Measurements from ENCODE around the gene SLC1A1. TPM values are rescaled to one million over a fixed set of nuclear protein-coding genes. Genes with fewer than 3 reads are reported as not detected.

The SLC1A1 gene
- total RNA-seq, 8 experiments from 2014 or later, result 0.10 to 13.7 (median 8.2) TPM

DNA sequence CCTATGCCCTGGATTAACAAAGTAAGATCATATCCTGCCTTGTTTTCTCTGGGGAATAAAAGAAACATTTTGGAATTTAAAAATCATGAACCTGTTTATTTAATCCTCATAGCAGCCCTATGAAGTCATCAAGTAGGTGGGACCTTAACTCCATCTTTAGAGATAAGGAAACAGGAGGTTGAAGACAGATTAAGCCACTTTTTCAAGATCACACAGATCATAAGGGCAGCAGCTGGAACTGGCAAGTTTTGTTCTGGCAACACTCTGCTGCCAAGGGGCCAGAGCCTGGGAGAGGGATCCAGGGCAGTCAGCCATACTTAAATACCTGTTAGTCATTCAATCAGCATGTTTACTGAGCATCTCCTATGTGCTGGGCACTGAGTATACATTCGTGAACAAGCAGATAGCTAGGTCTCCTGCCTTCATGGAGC, 63.7 kb downstream of the SLC1A1 start:
- no peak overlapping the region for H3K4me3 ChIP-seq
- no peak for ATAC-seq (replicated peaks in 6 of 8)
- WGBS, 10 experiments, result 20 to 100% (median 100%) methylated on average over 1 of the region's 1 CpG; no CpG with 5 or more reads in 5 of the 10 experiments
- in situ Hi-C loops (cut with MboI; ENCODE audit: low pct_unique_long_range_greater_than_20kb in 2 of 9, low sequenced_read_pairs in 9 of 9, unreplicated experiment in 9 of 9), result no loop called here
- H3K27ac ChIP-seq, result no peak overlapping the region
- H3K4me1 ChIP-seq (replicated peaks in 1 of 2), result no peaks in the 10 kb centered on the region

DNA sequence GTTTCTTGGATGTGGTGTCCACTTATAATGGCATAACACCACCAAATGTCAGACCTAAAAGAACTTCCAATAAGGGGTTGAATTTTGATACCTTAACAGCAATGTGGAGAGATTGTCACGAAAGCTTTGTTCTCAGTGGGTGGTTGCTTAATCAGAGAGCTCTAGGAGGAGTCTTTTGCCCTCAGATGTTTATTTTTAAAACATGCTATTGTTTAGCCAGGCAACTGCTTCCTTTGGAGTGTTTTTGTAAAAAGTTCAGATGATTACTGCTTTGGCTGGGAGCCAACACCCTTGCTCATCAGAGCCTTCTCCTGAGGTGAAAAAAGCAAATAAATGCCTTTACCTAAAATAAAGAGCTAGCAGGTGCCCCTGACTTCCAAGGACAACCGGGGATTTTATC, 65.0 kb downstream of the SLC1A1 start:
- in situ Hi-C loops (cut with MboI; ENCODE audit: low pct_unique_long_range_greater_than_20kb in 2 of 9, low sequenced_read_pairs in 9 of 9, unreplicated experiment in 9 of 9), result no loop called here
- Histone ChIP-seq H3K27ac (no peak overlapping the region), H3K4me1 (replicated peaks in 1 of 2) (no peaks in the 10 kb centered on the region), H3K4me3 (no peak overlapping the region)
- ATAC-seq (replicated peaks in 6 of 8), result no peak
- 20 to 100% (median 60%) methylated on average over 1 to 2 of the region's 2 CpGs; no CpG with 5 or more reads in 2 of the 10 experiments for WGBS, 10 experiments

DNA sequence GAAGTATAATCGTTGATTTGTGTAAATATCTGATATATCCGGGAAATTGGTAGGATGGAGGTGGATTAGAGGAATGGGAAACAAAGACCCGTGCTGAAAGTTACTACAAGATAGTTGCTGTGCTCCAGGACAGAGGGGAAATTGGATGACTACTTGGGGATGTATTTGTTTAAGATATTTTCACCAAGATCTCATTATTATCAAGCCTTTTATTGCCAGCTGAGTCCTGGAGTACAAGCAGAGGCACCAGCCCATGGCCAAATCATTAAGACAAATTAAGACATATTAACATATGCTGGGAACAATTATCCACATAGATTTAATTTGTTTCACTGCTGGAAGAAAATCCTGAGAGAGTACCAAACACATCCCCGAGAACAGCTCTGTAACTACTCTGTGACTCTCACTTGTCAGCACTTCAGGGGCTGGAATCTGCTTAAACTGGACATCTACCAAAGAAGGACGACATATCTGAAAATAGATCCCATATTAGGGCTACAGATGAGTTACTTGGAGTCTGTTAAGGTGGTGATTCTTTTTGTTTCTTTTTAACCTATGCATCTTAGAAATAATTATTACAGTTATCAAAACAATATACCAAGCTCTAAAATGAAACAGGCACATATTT, 68.2 kb downstream of the SLC1A1 start:
- Histone ChIP-seq H3K4me1 (replicated peaks in 1 of 2) (no peaks in the 10 kb centered on the region), H3K4me3 (no peak overlapping the region), H3K27ac (no peak overlapping the region)
- WGBS, 10 experiments, result 20 to 100% (median 71%) methylated on average over 2 to 5 of the region's 5 CpGs; no CpG with 5 or more reads in 2 of the 10 experiments
- no peak for ATAC-seq (replicated peaks in 6 of 8)
- in situ Hi-C loops (cut with MboI; ENCODE audit: low pct_unique_long_range_greater_than_20kb in 2 of 9, low sequenced_read_pairs in 9 of 9, unreplicated experiment in 9 of 9), result no loop called here

DNA sequence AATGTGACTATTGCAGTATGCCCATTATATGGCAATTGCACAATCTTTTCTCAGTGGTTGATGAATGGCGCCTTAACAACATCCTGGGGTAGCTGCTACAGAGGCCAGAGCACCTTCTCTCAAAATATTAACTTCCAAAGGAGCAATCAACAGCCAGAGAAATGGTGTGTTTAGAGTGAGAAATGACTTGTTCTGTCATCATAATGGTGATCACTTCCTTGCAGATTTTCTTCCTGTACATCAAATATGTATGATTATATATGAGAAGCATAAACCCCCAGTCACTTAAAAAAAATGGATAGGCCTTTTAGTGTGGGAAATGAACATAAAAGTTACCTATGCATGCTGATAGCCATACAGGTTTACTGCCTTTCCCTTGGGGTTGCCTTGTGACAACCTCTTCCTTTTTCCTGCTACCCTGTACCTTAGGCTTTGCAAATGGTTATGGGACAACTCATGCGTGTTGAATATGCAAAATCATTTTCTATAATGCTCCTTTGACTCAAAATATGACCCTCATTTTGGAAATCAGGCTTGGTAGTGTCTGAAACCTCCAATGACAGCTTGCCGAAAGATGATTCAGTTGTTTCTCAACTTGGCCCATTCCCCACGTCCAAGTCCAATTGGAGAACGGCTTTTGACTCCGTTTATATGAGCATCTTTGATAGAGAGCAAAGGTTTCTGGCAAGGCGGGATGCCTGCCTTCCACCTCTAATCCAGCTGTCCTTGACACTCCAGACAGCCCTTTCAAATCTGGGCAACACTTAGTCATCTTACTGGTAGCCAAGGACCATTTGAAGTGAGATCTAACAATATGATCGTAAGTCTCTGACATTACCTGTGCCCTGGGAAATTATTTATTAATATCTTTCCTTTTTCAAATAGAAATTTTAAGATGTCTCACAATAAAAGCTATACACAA, 69.3 kb downstream of the SLC1A1 start:
- WGBS, 10 experiments, result 14 to 100% (median 80%) methylated on average over 1 to 8 of the region's 8 CpGs
- Histone ChIP-seq H3K4me3 (no peak overlapping the region), H3K4me1 (replicated peaks in 1 of 2) (no peaks in the 10 kb centered on the region), H3K27ac (no peak overlapping the region)
- in situ Hi-C loops (cut with MboI; ENCODE audit: low pct_unique_long_range_greater_than_20kb in 2 of 9, low sequenced_read_pairs in 9 of 9, unreplicated experiment in 9 of 9), result no loop called here
- no peak for ATAC-seq (replicated peaks in 6 of 8)

DNA sequence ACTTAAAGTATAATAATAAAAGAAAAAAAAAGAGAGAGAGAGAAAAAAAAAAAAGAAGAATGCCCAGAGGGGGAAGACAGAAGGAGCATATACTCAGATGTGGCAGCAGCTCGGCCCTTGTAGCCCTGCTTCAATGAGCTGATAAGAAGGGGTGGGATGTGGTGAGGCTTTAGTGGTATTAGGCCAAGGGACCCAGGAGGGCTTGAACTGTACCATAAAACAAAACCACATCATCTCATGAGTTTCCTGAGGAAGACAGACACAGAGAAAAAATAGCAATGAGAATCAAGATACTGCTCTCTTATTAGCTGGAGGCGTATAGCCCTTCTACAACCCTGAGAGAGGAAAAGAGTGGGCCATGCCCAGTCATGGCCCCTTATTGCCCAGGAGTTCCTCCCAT, 72.8 kb downstream of the SLC1A1 start:
- 100% methylated on average over 1 to 2 of the region's 2 CpGs; no CpG with 5 or more reads in 7 of the 10 experiments for WGBS, 10 experiments
- Histone ChIP-seq H3K27ac (no peak overlapping the region), H3K4me3 (no peak overlapping the region), H3K4me1 (replicated peaks in 1 of 2) (no peaks in the 10 kb centered on the region)
- in situ Hi-C loops (cut with MboI; ENCODE audit: low pct_unique_long_range_greater_than_20kb in 2 of 9, low sequenced_read_pairs in 9 of 9, unreplicated experiment in 9 of 9), result no loop called here
- ATAC-seq (replicated peaks in 6 of 8), result no peak

DNA sequence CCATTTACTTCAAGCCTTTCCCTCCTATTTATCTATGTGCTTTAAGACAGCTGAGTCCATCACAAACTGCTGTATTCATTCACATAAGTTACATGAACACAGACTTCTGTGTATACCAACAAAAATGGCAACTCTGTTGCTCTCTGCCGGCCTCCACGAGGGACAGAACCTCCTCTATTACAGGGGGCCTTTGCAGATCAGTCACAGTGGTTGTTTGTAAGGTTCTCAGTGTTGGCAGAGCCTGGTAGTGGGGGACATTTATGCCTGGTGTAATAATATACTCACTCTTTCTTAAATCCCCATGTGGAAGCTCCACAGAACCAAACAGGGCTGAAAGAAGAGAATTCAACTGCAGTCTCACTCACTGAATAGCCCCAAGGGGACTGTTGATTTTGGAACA, 76.5 kb downstream of the SLC1A1 start:
- ATAC-seq (replicated peaks in 6 of 8), result no peak
- H3K4me3 ChIP-seq, result no peak overlapping the region
- no peaks in the 10 kb centered on the region for H3K4me1 ChIP-seq (replicated peaks in 1 of 2)
- in situ Hi-C loops (cut with MboI; ENCODE audit: low pct_unique_long_range_greater_than_20kb in 2 of 9, low sequenced_read_pairs in 9 of 9, unreplicated experiment in 9 of 9), result no loop called here
- H3K27ac ChIP-seq, result no peak overlapping the region
- 0 to 93% (median 90%) methylated on average over 2 of the region's 2 CpGs; no CpG with 5 or more reads in 3 of the 10 experiments for WGBS, 10 experiments

DNA sequence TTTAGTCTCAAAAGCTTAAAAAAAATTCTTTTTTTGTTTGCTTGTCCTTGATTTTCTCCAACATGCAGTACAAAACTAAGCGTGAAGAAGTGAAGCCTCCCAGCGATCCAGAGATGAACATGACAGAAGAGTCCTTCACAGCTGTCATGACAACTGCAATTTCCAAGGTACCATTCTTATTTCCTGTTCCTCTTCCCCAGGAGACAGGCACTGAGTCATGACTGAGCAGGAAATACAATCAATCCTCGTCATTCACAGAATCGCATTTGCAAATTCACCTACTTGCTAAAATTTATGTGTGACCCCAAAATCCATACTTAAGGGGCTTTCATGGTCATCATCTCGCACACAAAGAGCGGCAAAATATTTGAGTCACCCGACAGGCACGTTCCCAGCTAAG, 77.3 kb downstream of the SLC1A1 start:
- WGBS, 10 experiments, result 78 to 100% (median 91%) methylated on average over 1 to 8 of the region's 8 CpGs; no CpG with 5 or more reads in 1 of the 10 experiments
- Histone ChIP-seq H3K4me1 (replicated peaks in 1 of 2) (no peaks in the 10 kb centered on the region), H3K4me3 (no peak overlapping the region), H3K27ac (no peak overlapping the region)
- ATAC-seq (replicated peaks in 6 of 8), result no peak
- in situ Hi-C loops (cut with MboI; ENCODE audit: low pct_unique_long_range_greater_than_20kb in 2 of 9, low sequenced_read_pairs in 9 of 9, unreplicated experiment in 9 of 9), result no loop called here

DNA sequence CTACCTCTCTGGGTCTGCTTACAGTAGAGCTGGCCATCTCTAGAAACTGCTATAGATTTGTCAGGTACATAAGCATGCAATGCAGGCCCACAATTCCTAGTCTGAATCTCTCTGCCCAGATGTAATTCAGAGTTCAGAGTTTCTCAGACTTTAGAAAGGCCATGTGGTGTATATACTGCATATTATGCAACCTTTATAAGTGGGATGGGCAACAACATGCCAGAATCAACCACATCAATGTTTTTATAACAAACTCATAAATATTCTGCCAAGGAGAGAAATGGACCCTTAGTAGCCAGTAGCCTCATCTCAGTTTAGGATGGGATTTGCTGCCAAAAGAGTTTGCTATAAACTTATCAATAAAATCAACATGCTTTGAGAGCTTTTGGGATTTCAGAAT, 78.8 kb downstream of the SLC1A1 start:
- H3K4me1 ChIP-seq (replicated peaks in 1 of 2), result peaks cover 0 to 4% of the 10 kb centered on the region in 2 donors
- H3K27ac ChIP-seq, result no peak overlapping the region
- H3K4me3 ChIP-seq, result no peak overlapping the region
- peak in 3 of 8 experiments; percentile 27 to 87 (median 83) for ATAC-seq (replicated peaks in 6 of 8)
- in situ Hi-C loops (cut with MboI; ENCODE audit: low pct_unique_long_range_greater_than_20kb in 2 of 9, low sequenced_read_pairs in 9 of 9, unreplicated experiment in 9 of 9), result no loop called here

DNA sequence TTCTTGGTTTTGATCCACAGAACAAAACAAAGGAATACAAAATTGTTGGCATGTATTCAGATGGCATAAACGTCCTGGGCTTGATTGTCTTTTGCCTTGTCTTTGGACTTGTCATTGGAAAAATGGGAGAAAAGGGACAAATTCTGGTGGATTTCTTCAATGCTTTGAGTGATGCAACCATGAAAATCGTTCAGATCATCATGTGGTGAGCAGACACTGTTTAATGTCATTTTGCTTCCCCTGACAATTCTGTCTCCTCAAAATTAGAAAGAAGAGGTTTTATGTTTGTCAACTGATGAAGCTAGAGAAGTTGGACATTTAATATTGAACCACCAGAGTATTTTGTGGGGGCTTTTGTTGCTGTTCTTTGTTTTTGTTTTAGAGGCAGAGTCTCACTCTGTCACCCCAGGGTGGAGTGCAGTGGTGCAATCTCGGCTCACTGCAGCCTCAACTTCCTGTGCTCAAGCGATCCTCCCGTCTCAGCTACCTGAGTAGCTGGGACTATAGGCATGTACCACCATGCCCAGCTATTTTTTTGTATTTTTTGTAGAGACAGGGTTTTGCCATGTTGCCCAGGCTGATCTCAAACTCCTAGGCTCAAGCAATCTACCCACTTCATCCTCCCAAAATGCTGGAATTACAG, 82.0 kb downstream of the SLC1A1 start:
- Histone ChIP-seq H3K4me3 (no peak overlapping the region), H3K4me1 (replicated peaks in 1 of 2) (peaks cover 0 to 4% of the 10 kb centered on the region in 2 donors), H3K27ac (no peak overlapping the region)
- 0 to 93% (median 69%) methylated on average over 1 to 4 of the region's 5 CpGs for WGBS, 10 experiments
- in situ Hi-C loops (cut with MboI; ENCODE audit: low pct_unique_long_range_greater_than_20kb in 2 of 9, low sequenced_read_pairs in 9 of 9, unreplicated experiment in 9 of 9), result no loop called here
- ATAC-seq (replicated peaks in 6 of 8), result no peak

DNA sequence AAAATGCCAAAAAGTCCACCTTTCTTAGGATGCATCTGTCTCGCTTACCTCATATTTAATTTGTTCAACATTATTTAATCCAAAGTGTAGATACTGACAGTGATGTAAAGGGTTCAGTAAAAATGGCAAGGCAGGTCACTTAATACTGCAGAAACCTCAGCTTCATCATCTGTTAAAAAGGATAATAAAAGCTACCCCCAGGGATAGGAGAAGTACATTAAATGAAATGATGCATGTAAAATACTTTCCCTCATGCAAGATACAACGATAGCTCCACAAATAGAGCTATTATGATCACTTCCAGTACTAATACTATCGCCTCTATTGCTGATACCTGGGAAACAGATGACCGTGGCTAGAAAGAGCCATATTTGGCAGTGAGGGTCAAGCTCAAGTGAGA, 82.9 kb downstream of the SLC1A1 start:
- H3K4me1 ChIP-seq (replicated peaks in 1 of 2), result peaks cover 0 to 4% of the 10 kb centered on the region in 2 donors
- no peak overlapping the region for H3K27ac ChIP-seq
- ATAC-seq (replicated peaks in 6 of 8), result no peak
- 0 to 93% (median 76%) methylated on average over 1 to 4 of the region's 4 CpGs; no CpG with 5 or more reads in 3 of the 10 experiments for WGBS, 10 experiments
- in situ Hi-C loops (cut with MboI; ENCODE audit: low pct_unique_long_range_greater_than_20kb in 2 of 9, low sequenced_read_pairs in 9 of 9, unreplicated experiment in 9 of 9), result no loop called here
- H3K4me3 ChIP-seq, result no peak overlapping the region

DNA sequence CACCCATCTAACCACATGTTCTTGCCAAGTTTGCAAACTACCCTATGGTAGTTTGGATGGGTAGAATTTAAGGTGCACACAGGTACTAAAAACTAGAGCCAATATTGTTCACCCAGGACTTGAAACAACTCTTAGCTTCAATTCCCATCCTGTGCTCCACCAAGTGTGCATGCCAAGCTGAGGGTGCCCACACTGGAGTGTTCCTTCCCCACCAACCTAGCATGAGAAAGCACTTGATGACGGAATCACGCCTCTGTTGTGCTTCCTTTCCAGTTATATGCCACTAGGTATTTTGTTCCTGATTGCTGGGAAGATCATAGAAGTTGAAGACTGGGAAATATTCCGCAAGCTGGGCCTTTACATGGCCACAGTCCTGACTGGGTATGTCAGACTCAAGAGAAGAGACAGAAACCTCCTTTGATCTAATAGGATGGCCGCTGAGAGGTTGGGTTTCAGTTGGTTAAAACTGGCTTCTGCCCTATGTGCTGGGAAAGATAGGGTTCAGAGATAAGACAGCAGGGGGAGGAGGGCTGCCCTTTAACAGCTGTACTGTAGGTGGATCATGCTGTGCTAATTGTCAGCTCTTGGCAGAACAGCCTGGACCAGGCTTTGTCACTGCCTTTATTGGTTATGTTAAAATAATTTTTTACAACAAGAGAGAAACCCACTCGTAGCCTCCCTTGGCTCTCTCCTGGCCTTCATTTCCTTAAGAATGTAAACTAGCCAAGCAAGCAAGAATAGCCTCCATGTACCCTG, 83.5 kb downstream of the SLC1A1 start:
- H3K27ac ChIP-seq, result no peak overlapping the region

DNA sequence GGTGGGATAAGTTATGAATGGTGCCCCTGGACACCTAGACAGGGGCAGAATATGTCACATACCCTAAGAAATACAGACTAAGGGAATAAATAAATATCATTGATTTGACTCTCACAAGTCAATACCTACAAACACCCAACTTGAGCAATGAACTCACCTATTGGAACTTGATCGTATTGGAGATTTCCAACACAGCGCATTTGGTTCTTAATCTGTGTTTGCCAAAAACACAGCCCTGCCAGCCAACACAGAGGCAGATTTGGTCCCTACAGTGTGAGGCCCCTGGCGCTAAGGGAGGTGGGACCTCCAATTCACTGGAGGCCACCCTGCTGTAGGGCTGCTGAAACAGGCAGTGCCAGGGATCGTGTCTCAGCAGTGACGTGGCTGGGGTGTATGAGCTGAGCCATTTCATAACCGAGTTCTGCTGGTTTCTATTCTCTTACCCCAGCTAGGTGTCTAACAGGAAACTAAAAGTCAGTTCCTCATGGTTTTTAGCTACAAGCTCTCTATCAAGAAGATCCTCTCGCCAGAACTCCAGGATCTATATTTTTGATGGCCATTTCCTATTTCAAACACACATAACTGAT, 84.5 kb downstream of the SLC1A1 start:
- 17 to 100% (median 83%) methylated on average over 1 to 5 of the region's 7 CpGs; no CpG with 5 or more reads in 2 of the 10 experiments for WGBS, 10 experiments
- no peak for ATAC-seq (replicated peaks in 6 of 8)
- Histone ChIP-seq H3K4me3 (no peak overlapping the region), H3K27ac (no peak overlapping the region), H3K4me1 (replicated peaks in 1 of 2) (peaks cover 0 to 4% of the 10 kb centered on the region in 2 donors)
- in situ Hi-C loops (cut with MboI; ENCODE audit: low pct_unique_long_range_greater_than_20kb in 2 of 9, low sequenced_read_pairs in 9 of 9, unreplicated experiment in 9 of 9), result loop anchor here in 1 of 9 experiments (25.0 kb wide), 1 partner anchor 187 kb away; no protein-coding TSS in a partner anchor

More for the DNA sequence above, 83.5 kb downstream of the SLC1A1 start:
- Histone ChIP-seq H3K4me1 (replicated peaks in 1 of 2) (peaks cover 0 to 4% of the 10 kb centered on the region in 2 donors), H3K4me3 (no peak overlapping the region)
- 0 to 83% (median 56%) methylated on average over 1 to 4 of the region's 5 CpGs for WGBS, 10 experiments
- ATAC-seq (replicated peaks in 6 of 8), result peak in 2 of 8 experiments; percentile 51 to 70
- in situ Hi-C loops (cut with MboI; ENCODE audit: low pct_unique_long_range_greater_than_20kb in 2 of 9, low sequenced_read_pairs in 9 of 9, unreplicated experiment in 9 of 9), result no loop called here
